ENCODE data around the gene AKAP3.

AKAP3 gene

GRCh38 chr12:4648501-4649357 lies at the start of gene AKAP3, which contains the start of gene NDUFA9:
AKAP3 (minus strand) TSS chr12:4649051; CDS start chr12:4638196, 10,855 bp downstream.
NDUFA9 (plus strand) TSS chr12:4649114; CDS start chr12:4649127, 13 bp downstream.
- in situ Hi-C loops (cut with MboI; ENCODE audit: low pct_unique_long_range_greater_than_20kb, low sequenced_read_pairs, unreplicated experiment): no loop called here
- peak; percentile 62 for DNase-seq (ENCODE audit: low spot score)
- no peak for TF ChIP-seq CTCF (IDR thresholded peaks at IDR 0.05; ENCODE audit: extremely low read depth, insufficient read depth, missing control alignments)

GRCh38 chr12:4690760-4691159 lies 41.9 kb upstream of the AKAP3 start:
- TF ChIP-seq CTCF (IDR thresholded peaks at IDR 0.05; ENCODE audit: extremely low read depth, insufficient read depth, missing control alignments): no peak
- in situ Hi-C loops (cut with MboI; ENCODE audit: low pct_unique_long_range_greater_than_20kb, low sequenced_read_pairs, unreplicated experiment): no loop called here
- no peak for DNase-seq (ENCODE audit: low spot score)

- TF ChIP-seq CTCF (IDR thresholded peaks at IDR 0.05; ENCODE audit: extremely low read depth, insufficient read depth, missing control alignments): no peak
- DNase-seq (ENCODE audit: low spot score): no peak
- in situ Hi-C loops (cut with MboI; ENCODE audit: low pct_unique_long_range_greater_than_20kb, low sequenced_read_pairs, unreplicated experiment): no loop called here
These were observed 36.5 kb upstream of the AKAP3 start for GRCh38 chr12:4685317-4685716.

- no peak for DNase-seq (ENCODE audit: low spot score)
- in situ Hi-C loops (cut with MboI; ENCODE audit: low pct_unique_long_range_greater_than_20kb, low sequenced_read_pairs, unreplicated experiment): no loop called here
- TF ChIP-seq CTCF (IDR thresholded peaks at IDR 0.05; ENCODE audit: extremely low read depth, insufficient read depth, missing control alignments): no peak
These were observed 32.9 kb upstream of the AKAP3 start for GRCh38 chr12:4681732-4682131.

GRCh38 chr12:4679711-4680110 lies 30.9 kb upstream of the AKAP3 start:
- in situ Hi-C loops (cut with MboI; ENCODE audit: low pct_unique_long_range_greater_than_20kb, low sequenced_read_pairs, unreplicated experiment): no loop called here
- TF ChIP-seq CTCF (IDR thresholded peaks at IDR 0.05; ENCODE audit: extremely low read depth, insufficient read depth, missing control alignments): no peak
- no peak for DNase-seq (ENCODE audit: low spot score)

- DNase-seq (ENCODE audit: low spot score): no peak
- no peak for TF ChIP-seq CTCF (IDR thresholded peaks at IDR 0.05; ENCODE audit: extremely low read depth, insufficient read depth, missing control alignments)
- in situ Hi-C loops (cut with MboI; ENCODE audit: low pct_unique_long_range_greater_than_20kb, low sequenced_read_pairs, unreplicated experiment): no loop called here
These were observed 16.4 kb upstream of the AKAP3 start for GRCh38 chr12:4665236-4665635.
